ENCODE results near the gene ZNRF1. TPM values are rescaled to one million over a fixed set of nuclear protein-coding genes. Genes with fewer than 3 reads are reported as not detected.

ZNRF1 gene
- total and polyA plus RNA-seq, 10 of the 15 experiments (the other 5 are each of a cell fraction or from before 2014, with no cell fraction given) = 5.8 to 25.9 (median 14.3) TPM

DNA sequence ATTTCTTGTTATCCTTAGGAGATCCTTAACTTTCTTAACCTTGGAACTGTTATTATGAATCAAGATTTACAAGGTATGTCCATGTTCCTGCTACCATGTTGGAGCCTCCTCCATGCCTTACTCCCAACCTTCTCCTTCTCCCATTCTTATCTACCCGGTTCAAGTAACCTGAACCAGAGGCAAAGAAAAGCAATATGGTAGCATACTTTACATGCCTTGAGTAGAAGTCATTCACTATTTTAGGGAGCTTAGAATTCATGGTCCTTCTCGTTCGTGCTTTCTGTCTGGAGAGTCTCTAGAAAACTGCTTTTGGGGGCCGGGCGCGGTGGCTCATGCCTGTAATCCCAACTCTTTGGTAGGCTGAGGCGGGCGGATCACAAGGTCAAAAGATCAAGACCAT, 80.1 kb downstream of the ZNRF1 start (continued):
- TF ChIP-seq, protein P1, sequence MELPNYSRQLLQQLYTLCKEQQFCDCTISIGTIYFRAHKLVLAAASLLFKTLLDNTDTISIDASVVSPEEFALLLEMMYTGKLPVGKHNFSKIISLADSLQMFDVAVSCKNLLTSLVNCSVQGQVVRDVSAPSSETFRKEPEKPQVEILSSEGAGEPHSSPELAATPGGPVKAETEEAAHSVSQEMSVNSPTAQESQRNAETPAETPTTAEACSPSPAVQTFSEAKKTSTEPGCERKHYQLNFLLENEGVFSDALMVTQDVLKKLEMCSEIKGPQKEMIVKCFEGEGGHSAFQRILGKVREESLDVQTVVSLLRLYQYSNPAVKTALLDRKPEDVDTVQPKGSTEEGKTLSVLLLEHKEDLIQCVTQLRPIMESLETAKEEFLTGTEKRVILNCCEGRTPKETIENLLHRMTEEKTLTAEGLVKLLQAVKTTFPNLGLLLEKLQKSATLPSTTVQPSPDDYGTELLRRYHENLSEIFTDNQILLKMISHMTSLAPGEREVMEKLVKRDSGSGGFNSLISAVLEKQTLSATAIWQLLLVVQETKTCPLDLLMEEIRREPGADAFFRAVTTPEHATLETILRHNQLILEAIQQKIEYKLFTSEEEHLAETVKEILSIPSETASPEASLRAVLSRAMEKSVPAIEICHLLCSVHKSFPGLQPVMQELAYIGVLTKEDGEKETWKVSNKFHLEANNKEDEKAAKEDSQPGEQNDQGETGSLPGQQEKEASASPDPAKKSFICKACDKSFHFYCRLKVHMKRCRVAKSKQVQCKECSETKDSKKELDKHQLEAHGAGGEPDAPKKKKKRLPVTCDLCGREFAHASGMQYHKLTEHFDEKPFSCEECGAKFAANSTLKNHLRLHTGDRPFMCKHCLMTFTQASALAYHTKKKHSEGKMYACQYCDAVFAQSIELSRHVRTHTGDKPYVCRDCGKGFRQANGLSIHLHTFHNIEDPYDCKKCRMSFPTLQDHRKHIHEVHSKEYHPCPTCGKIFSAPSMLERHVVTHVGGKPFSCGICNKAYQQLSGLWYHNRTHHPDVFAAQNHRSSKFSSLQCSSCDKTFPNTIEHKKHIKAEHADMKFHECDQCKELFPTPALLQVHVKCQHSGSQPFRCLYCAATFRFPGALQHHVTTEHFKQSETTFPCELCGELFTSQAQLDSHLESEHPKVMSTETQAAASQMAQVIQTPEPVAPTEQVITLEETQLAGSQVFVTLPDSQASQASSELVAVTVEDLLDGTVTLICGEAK (IDR thresholded peaks at IDR 0.05; ENCODE audit: borderline replicate concordance) = no peak
- TF ChIP-seq SIX5 (IDR thresholded peaks at IDR 0.05; ENCODE audit: low read depth, low read length, severe bottlenecking) (no peak), RELA (IDR thresholded peaks at IDR 0.05; ENCODE audit: borderline replicate concordance, partially characterized antibody) (no peak), NFXL1 (IDR thresholded peaks at IDR 0.05; ENCODE audit: borderline replicate concordance) (no peak), CEBPB (IDR thresholded peaks at IDR 0.05; ENCODE audit: borderline replicate concordance in 1 of 2, low read depth in 2 of 2, low read length in 2 of 2) (no peak), NBN (IDR thresholded peaks at IDR 0.05) (no peak), HDAC6 (IDR thresholded peaks at IDR 0.05; ENCODE audit: unreplicated experiment) (no peak), SP1 (IDR thresholded peaks at IDR 0.05; ENCODE audit: low read depth, low read length) (no peak)
- TF ChIP-seq, protein P2, sequence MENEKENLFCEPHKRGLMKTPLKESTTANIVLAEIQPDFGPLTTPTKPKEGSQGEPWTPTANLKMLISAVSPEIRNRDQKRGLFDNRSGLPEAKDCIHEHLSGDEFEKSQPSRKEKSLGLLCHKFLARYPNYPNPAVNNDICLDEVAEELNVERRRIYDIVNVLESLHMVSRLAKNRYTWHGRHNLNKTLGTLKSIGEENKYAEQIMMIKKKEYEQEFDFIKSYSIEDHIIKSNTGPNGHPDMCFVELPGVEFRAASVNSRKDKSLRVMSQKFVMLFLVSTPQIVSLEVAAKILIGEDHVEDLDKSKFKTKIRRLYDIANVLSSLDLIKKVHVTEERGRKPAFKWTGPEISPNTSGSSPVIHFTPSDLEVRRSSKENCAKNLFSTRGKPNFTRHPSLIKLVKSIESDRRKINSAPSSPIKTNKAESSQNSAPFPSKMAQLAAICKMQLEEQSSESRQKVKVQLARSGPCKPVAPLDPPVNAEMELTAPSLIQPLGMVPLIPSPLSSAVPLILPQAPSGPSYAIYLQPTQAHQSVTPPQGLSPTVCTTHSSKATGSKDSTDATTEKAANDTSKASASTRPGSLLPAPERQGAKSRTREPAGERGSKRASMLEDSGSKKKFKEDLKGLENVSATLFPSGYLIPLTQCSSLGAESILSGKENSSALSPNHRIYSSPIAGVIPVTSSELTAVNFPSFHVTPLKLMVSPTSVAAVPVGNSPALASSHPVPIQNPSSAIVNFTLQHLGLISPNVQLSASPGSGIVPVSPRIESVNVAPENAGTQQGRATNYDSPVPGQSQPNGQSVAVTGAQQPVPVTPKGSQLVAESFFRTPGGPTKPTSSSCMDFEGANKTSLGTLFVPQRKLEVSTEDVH (IDR thresholded peaks at IDR 0.05; ENCODE audit: low read depth, partially characterized antibody) = no peak

Measured in GM12878 (cell line).